GM21825 (cell line): ENCODE measurements around the gene CLASP2.

Experiments used
- ATAC-seq: cut with Tn5 transposase; IDR thresholded peaks from one replicate; pipeline ENCODE4 v1.9.1; 2021; ENCODE audit warnings: mild to moderate bottlenecking, moderate library complexity; ENCODE audit not compliant: unreplicated experiment

Gene CLASP2

GRCh38 chr3:33639889-33640288, 78.2 kb downstream of the CLASP2 start:
- ATAC-seq: no peak

- ATAC-seq: no peak
Observed at GRCh38 chr3:33637482-33637881, 80.6 kb downstream of the CLASP2 start.

- ATAC-seq: no peak
Observed at GRCh38 chr3:33636125-33636850, 81.8 kb downstream of the CLASP2 start.

GRCh38 chr3:33634262-33634661, 83.8 kb downstream of the CLASP2 start:
- no peak for ATAC-seq

- no peak for ATAC-seq
Observed at GRCh38 chr3:33629219-33629618, 88.8 kb downstream of the CLASP2 start.

- no peak for ATAC-seq
Observed at GRCh38 chr3:33624756-33625155, 93.3 kb downstream of the CLASP2 start.

- no peak for ATAC-seq
Observed at GRCh38 chr3:33613041-33613440, 105.0 kb downstream of the CLASP2 start.

GRCh38 chr3:33612607-33613006, 105.4 kb downstream of the CLASP2 start:
- ATAC-seq: no peak

GRCh38 chr3:33602829-33603228, 115.2 kb downstream of the CLASP2 start:
- ATAC-seq: no peak

GRCh38 chr3:33597257-33597689, 120.8 kb downstream of the CLASP2 start:
- ATAC-seq: no peak

- no peak for ATAC-seq
Observed at GRCh38 chr3:33592999-33593398, 125.1 kb downstream of the CLASP2 start.

GRCh38 chr3:33590541-33590940, 127.5 kb downstream of the CLASP2 start:
- no peak for ATAC-seq

GRCh38 chr3:33586402-33586801, 131.7 kb downstream of the CLASP2 start:
- ATAC-seq: no peak

- ATAC-seq: no peak
Observed at GRCh38 chr3:33582234-33582633, 135.8 kb downstream of the CLASP2 start.

- no peak for ATAC-seq
Observed at GRCh38 chr3:33581666-33582065, 136.4 kb downstream of the CLASP2 start.

GRCh38 chr3:33579840-33580239, 138.2 kb downstream of the CLASP2 start:
- ATAC-seq: no peak

- no peak for ATAC-seq
Observed at GRCh38 chr3:33579178-33579510, 138.9 kb downstream of the CLASP2 start.

- ATAC-seq: no peak
Observed at GRCh38 chr3:33578325-33579177, 139.5 kb downstream of the CLASP2 start.

GRCh38 chr3:33577588-33577987, 140.5 kb downstream of the CLASP2 start:
- no peak for ATAC-seq

GRCh38 chr3:33577173-33577572, 140.9 kb downstream of the CLASP2 start:
- ATAC-seq: no peak

- ATAC-seq: no peak
Observed at GRCh38 chr3:33575311-33575710, 142.7 kb downstream of the CLASP2 start.

- no peak for ATAC-seq
Observed at GRCh38 chr3:33557829-33558228, 160.2 kb downstream of the CLASP2 start.
